Measurements from ENCODE around the gene LIMS1.
"Not testable (repeated sequence)": the region's sequence is repeated elsewhere in the genome, so short reads cannot be mapped to it uniquely, and the experiment has no call there.

LIMS1 gene

GRCh38 chr2:108588070-108588668, 53.9 kb downstream of the LIMS1 start:
- no peak for DNase-seq (ENCODE audit: low spot score)

DNA sequence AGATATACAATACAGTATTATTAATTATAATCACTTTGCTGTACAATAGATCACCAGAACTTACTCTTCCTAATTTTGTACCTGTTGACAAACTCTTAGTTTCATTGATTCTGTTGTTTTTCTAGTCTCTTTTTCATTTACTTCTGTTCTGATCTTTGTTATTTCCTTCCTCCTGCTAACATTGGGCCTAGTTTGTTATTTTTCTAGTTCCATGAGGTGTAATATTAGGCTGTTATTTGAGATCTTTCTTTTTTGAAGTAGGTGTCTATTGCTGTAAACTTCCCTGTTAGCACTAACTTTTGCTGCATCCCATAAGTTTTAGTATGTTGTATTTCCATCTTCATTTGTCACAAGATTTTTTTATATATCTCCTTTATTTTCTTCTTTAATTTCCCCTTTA, 55.1 kb downstream of the LIMS1 start:
- no peak for DNase-seq (ENCODE audit: low spot score)

- DNase-seq (ENCODE audit: low spot score) = no peak
Observed at GRCh38 chr2:108589781-108590180, 55.5 kb downstream of the LIMS1 start.

- no peak for DNase-seq (ENCODE audit: low spot score)
Observed at GRCh38 chr2:108591163-108591562, 56.9 kb downstream of the LIMS1 start.

DNA sequence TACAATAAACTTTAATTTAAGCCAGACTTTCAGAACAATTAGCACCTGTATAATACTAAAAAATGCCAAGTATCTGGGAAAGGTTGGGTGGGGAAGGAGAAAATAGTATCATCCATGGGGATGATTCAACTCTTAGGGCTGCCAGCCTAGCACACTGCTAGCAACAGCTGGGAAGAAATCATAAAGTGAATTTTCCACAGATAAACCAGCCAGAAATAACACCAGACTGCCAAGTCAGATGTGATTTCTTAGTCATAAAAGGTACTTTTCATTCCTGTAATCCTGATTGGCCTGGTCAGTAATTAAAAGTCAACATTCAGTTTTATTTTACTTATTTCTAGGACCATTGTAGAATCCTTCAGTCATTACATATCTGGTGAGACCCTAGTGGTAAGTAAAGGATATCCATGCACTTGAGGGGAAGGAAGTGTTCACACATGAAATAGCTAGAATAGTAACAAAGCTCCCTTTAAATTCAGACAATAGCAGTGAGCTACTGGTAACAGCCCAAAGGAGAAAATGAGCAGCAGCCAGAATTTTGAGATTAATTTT, 59.4 kb downstream of the LIMS1 start:
- peak; percentile 48 for DNase-seq (ENCODE audit: low spot score)

DNA sequence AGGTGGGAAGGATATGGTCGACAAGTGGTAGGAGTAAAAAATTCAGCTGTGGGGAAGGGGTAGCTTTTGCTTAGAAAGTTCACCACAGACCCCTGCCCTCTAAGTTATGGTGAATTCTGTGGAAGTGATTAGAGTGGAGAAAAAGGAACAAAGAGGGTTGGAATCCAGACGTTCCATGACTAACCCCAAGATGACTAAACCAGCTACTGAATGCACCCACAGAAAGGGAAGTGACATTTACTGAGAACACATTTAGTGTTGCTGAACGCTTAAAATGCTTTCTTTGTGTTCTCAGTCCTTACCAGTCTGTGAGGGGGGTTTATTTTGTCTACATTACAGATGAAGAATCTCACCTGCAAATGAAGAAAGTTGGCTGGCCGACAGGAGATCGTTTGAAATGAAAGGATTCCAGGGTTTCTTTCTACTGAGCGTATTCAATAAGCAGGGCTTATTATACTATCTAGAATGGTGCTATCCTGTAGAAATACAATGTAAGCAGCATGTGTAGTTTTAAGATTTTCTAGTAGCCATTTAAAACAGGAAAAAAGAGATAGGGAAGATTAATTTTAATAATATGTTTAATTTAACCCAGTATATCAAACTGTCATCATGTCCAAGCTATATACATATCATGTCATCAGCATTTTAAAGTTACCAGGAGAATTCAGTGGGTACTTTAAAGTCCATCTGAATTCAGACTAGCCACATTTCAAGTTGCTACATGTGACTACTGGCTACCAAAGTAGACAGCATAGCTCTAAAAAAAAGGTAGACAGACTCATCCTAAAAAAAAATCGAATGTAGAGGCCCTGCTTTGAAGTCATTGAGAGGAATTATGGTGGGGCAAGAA, 60.1 kb downstream of the LIMS1 start:
- DNase-seq (ENCODE audit: low spot score) = peak; percentile 83

- DNase-seq (ENCODE audit: low spot score) = peak; percentile 74
Observed at GRCh38 chr2:108594982-108595464, 60.8 kb downstream of the LIMS1 start.

DNA sequence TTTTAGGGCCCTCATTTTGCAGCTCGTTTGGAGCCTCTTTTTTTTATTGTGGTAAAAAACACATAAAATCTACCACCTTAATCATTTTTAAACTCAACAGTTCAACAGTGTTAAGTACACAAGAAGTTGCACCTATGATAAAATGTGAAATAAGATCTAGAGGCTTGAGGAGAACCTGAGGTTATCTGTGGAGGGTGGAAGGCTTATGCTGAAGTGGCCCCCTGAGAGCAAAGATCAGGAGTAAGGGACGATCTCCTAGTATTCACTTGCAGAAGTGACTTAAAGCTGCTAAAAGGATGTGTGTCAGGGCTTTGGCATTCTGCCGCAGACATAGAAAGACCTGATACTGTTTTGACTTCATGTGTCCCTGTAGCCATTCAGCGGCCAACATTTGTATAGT, 61.5 kb downstream of the LIMS1 start:
- DNase-seq (ENCODE audit: low spot score) = not testable (repeated sequence)

DNA sequence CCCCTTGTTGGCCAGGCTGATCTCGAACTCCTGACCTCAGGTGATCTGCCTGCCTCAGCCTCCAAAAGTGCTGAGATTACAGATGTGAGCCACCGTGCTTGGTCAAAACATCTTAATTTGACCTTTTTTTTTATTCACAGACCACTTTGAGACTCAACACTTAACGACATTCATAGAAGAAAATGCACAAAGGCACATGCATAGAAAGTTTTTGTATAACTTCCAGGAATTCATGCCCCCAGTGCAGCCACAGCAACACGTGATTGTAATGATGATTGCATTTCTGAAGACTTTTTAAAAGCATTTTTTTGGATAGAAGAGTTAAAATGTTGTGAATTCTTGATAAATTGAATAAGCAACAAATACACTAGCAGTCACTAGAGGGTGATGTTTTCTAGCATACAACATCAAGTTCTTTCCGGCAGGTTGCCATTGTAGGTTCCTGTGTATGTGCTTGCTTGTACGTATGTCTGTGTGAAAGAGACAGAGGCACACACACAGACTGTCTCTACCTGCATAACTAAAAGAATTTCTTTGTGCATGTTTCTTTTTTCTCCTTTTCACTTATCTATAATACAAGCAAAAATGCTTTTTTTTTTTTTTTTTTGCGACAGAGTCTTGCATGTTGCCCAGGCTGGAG, 63.0 kb downstream of the LIMS1 start:
- not testable (repeated sequence) for DNase-seq (ENCODE audit: low spot score)

DNA sequence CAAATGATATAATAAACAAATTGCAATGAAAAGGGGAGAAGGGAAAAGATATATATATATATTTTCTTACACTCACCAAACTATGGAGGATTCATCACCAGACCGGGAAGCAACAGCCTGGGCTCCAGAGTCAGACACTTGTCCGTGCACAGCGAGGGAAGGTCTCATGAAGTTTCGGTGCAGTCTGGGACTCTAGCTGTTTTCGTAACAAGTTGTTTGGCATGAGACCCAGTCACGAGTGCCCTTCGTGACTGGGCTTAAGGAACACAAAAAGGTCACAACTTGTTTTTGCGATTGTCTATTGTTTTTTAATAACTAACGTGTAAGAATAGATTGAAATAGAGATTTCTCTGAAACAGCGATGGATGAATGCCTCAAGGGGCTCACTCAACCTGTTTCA, 66.9 kb downstream of the LIMS1 start:
- not testable (repeated sequence) for DNase-seq (ENCODE audit: low spot score)

- DNase-seq (ENCODE audit: low spot score) = no peak
Observed at GRCh38 chr2:108602422-108602821, 68.2 kb downstream of the LIMS1 start.

DNA sequence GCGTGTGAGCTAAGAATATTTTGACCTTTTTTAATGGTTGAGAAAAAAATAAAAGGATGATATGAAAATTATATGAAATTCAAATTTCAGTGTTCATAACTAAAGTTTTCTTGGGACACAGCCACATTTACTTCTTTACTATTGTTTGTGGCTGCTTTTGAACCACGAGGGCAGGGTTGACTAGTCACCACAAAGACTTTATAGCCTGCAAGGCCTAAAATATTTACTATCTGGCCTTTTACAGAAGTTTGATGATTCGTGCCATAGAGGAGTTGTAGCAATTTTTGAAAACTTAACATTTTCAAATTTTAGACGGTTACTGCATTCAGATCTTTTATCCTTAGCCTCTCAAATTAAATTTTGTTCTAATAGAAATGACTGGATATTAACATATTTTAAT, 69.9 kb downstream of the LIMS1 start:
- no peak for DNase-seq (ENCODE audit: low spot score)

GRCh38 chr2:108605947-108606346, 71.7 kb downstream of the LIMS1 start:
- DNase-seq (ENCODE audit: low spot score) = no peak

DNA sequence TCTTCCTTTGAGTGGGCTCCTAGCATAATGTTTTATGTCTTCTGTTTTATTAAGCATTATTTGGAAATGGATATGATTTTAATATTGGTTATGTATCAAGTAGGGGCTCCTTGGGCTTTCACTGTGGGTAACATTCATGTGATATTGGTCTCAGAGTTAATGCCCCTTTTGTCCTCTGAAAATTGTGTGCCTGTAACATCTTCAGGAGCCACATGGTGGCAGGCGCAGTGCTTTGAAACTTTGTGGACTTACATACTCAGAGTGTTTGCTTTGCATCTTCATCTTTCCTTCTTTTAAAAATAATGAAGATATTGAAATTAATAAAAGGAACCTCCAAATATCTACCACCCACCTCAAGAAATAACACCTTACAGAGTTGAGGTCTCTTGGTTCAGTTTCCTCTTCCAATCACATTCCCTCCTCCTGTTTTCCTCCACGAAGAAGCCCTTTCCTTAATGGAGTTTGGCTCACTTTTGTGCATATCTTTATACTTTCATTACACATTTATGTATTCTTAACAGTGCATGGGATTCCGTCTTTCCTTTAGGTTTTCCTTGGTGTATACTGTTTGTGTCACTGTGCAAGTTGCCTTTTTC, 73.5 kb downstream of the LIMS1 start:
- DNase-seq (ENCODE audit: low spot score) = peak; percentile 57

DNA sequence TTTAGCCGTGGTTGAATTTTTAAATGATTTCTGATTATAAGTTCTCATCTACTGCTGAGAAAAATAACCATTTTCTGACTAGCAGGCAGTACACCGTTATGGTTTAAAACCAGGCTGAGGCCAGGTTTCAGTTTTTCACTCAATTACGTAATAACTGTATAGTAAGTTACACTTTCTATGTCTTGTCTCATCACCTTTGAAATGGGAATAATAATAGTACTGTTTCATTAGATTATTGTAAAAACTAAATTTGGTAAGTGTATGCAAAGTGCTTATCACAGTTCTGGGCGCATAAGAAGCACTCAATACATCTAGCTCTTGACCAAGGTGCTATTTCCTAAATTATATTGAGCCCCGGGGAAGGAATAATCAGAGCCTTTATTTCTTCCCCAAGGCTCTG, 76.8 kb downstream of the LIMS1 start:
- DNase-seq (ENCODE audit: low spot score) = no peak

DNA sequence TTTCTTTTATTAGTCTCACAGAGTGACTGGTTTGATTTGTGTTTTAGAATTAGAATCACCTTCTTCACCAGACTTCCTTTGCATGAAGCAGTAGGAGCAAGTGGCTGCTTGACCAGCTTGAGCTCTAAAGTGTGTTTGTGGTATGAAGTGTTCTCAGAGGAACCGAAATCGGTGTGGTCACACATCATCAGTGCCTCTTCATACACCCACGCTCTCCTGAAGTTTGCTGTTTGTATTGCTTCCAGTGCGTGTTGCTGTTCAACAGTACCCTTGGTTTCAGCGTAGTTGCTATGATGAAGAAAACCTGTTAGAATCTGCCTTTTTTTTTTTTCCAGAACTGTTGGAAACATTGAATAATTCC, 77.9 kb downstream of the LIMS1 start:
- DNase-seq (ENCODE audit: low spot score) = no peak

DNA sequence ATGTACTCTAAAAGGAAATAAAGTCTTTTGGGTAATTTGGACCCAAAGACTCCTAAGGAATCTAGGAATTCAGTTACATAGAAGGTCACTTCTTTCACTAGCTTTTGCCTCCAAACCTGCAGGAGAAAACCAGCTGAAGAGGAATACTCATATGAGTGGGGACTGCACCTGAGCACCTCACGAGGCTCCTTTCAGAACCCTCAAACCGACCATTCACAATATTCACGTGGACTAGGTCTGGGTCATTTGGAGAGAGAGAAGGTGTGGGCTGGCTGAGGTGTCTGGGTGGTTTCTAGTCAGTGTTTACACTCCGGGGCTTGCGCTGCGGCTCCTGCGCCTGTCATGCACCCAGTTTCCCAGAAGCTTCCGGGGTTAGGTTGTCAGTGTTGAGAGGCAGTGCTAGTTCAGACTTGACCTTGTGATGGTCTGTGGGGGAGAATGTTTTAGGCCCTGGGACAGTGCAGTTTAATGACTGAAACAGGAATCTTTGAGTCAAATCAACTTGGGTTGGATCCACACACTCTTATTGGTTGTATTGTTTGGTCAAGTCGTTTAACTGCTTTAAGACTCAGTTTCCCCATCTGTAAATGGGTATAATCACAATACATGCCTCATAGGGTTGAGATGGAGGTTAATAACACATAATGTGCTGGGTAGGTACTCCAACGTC, 78.4 kb downstream of the LIMS1 start:
- DNase-seq (ENCODE audit: low spot score) = no peak

- no peak for DNase-seq (ENCODE audit: low spot score)
Observed at GRCh38 chr2:108613261-108614042, 79.2 kb downstream of the LIMS1 start.

DNA sequence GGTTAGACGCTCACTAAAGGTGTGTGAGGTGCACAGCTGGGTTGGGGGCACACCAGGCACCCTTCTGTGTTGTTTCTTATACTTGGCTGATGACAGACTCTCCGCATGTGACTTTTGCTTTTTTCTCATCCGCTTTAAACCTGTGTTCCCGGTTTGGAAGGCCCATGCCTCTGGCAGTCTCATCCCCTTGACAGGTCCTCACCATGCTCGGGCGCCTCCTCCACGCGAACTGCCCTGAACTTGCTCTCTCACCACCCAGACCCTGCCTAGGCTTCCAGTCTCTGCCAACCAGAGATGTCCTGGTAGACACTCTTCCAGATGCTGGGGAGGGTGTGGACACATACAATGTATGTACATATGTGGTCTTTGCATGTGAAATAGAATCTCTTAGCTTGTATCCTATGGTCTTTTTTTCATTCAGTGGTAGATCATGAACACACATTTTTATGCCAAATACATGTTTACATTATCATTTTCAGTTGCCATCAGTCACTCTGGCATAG, 79.8 kb downstream of the LIMS1 start:
- no peak for DNase-seq (ENCODE audit: low spot score)

DNA sequence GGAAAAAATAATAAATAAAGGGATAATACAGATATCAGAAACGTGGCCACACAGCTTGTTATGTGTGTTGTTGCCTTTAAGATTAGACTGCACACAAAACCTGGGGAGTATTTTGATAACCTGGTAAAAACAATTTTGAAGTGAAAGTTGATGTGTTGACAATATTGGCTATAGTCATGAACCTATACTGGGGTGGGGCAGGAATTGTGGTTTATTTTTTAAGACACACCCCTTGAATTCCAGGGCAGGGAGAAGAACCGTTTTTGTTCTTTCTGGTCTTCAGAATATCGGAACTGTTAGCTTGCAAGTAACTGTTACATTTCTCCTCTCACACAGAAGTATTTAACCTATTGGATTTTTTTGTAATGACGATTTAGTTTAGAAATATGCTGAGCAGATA, 80.4 kb downstream of the LIMS1 start:
- no peak for DNase-seq (ENCODE audit: low spot score)

Data from COLO829 (cell line).